Esophagus muscularis mucosa (tissue), 2 donors: ENCODE results near the gene HEPN1.

ENCODE experiments used
- POLR2A ChIP-seq: fragments of 450-650 bp; IDR thresholded peaks from one replicate; pipeline ENCODE4 v1.6.1; 2017; ENCODE audit warnings: antibody characterized with exemption, moderate library complexity, mild to moderate bottlenecking, low read depth
- POLR2AphosphoS5 ChIP-seq, 2 donors: sonication (generic); formaldehyde crosslinking; IDR thresholded peaks; one replicate each; pipeline ENCODE4 v1.6.1; 2017; ENCODE audit warnings: antibody characterized with exemption in 2 of 2

DNA sequence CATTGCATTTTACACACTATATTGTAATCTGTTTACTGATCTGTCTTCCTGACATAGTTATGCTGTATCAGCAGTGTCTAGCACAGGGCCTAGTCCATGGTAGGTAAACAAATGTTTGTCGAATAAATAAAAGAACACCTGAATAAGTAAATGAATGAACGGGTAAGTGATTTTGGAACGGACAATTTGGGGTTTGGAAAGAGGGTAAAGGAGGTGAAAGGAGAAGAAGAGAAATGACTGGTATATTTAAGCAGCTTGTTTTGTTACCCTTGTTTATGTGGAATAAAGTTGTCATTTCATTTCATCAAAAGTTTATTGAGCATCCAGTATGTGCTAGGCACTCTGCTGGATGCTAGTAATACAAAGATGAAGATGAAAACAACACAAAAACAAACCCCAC lies at the start of gene HEPN1:
- no peak for TF ChIP-seq POLR2A
- TF ChIP-seq POLR2AphosphoS5 (IDR thresholded peaks at IDR 0.05) = no peak
